GM23338 (cell line): Measurements from ENCODE around the gene MAP2K6. TPM values are rescaled to one million over a fixed set of nuclear protein-coding genes. Genes with fewer than 3 reads are reported as not detected.

Experiments
- ATAC-seq: fragments of 200-7000 bp; cut with Tn5 transposase; 3 replicates; pipeline ENCODE4 v1.9.1; 2020
- DNase-seq: peaks from one replicate; pipeline ENCODE4 v3.0.0-alpha.2; 2015; ENCODE audit warnings: low spot score
- H2AFZ ChIP-seq: fragments of 200-600 bp; sonication (generic); 2 replicates; pipeline ENCODE4 v1.8.0; 2016; ENCODE audit warnings: antibody characterized with exemption, mild to moderate bottlenecking, moderate library complexity
- H3F3A ChIP-seq: fragments of 200-600 bp; sonication (generic); replicated peaks from 2 replicates; pipeline ENCODE4 v1.8.0; 2017; ENCODE audit warnings: antibody characterized with exemption, mixed run types, low read depth
- H3K27ac ChIP-seq: fragments of 200-600 bp; sonication (generic); 2 replicates; pipeline ENCODE4 v1.6.1; 2016; ENCODE audit warnings: low read depth
- H3K27me3 ChIP-seq: fragments of 200-600 bp; sonication (generic); 2 replicates; pipeline ENCODE4 v1.8.0; 2016; ENCODE audit warnings: mild to moderate bottlenecking, mixed run types, moderate library complexity; ENCODE audit not compliant: insufficient read depth
- H3K36me3 ChIP-seq: fragments of 200-600 bp; sonication (generic); 2 replicates; pipeline ENCODE4 v1.8.0; 2016; ENCODE audit warnings: mild to moderate bottlenecking; ENCODE audit not compliant: insufficient read depth
- H3K4me1 ChIP-seq: fragments of 200-600 bp; sonication (generic); 2 replicates; pipeline ENCODE4 v1.8.0; 2016; ENCODE audit warnings: mild to moderate bottlenecking, moderate library complexity; ENCODE audit not compliant: insufficient read depth
- H3K4me2 ChIP-seq: fragments of 200-600 bp; sonication (generic); 2 replicates; pipeline ENCODE4 v1.7.1; 2017; ENCODE audit warnings: mixed run types
- H3K4me3 ChIP-seq: fragments of 200-600 bp; sonication (generic); 2 replicates; pipeline ENCODE4 v1.6.1; 2016; ENCODE audit warnings: mixed run types
- H3K79me2 ChIP-seq: fragments of 200-600 bp; sonication (generic); replicated peaks from 2 replicates; pipeline ENCODE4 v1.8.0; 2017; ENCODE audit warnings: mild to moderate bottlenecking; ENCODE audit not compliant: insufficient read depth
- H3K9me2 ChIP-seq: fragments of 200-600 bp; sonication (generic); 2 replicates; pipeline ENCODE4 v1.8.0; 2017; ENCODE audit not compliant: insufficient read depth
- H4K20me1 ChIP-seq: fragments of 200-600 bp; sonication (generic); replicated peaks from 2 replicates; pipeline ENCODE4 v1.8.0; 2017; ENCODE audit warnings: mild to moderate bottlenecking; ENCODE audit not compliant: insufficient read depth
- H3K27ac Mint-ChIP-seq: 2 replicates; pipeline ENCODE4 v1.8.0; 2020; ENCODE audit warnings: inconsistent platforms, mild to moderate bottlenecking, moderate library complexity, mixed read lengths
- H3K27me3 Mint-ChIP-seq: 3 replicates; pipeline ENCODE4 v1.8.0; 2022; ENCODE audit warnings: low read depth, mild to moderate bottlenecking, moderate library complexity, mixed read lengths, inconsistent platforms; ENCODE audit not compliant: insufficient read depth, poor library complexity
- H3K36me3 Mint-ChIP-seq: 3 replicates; pipeline ENCODE4 v1.8.0; 2021; ENCODE audit warnings: low read depth, mild to moderate bottlenecking, inconsistent platforms, moderate library complexity, mixed read lengths
- H3K4me1 Mint-ChIP-seq: 3 replicates; pipeline ENCODE4 v1.8.0; 2020; ENCODE audit warnings: mild to moderate bottlenecking, inconsistent platforms, mixed read lengths
- H3K4me3 Mint-ChIP-seq: 3 replicates; pipeline ENCODE4 v1.8.0; 2021; ENCODE audit warnings: moderate library complexity, mild to moderate bottlenecking, inconsistent platforms, mixed read lengths
- H3K9me3 Mint-ChIP-seq: 3 replicates; pipeline ENCODE4 v1.8.0; 2020; ENCODE audit warnings: moderate library complexity, mild to moderate bottlenecking, inconsistent platforms, mixed read lengths
- CTCF ChIP-seq, 2 experiments: fragments of 200-600 bp in 1 of 2; sonication (generic) in 1 of 2; conservative IDR thresholded peaks; 2 replicates each; pipeline versions ENCODE4 v1.5.1 to v1.6.1; 2016 to 2017; ENCODE audit warnings: antibody characterized with exemption in 2 of 2, low read depth in 2 of 2, mild to moderate bottlenecking in 2 of 2, moderate library complexity in 1 of 2
- EZH2 ChIP-seq: fragments of 200-600 bp; sonication (generic); IDR thresholded peaks from one replicate; pipeline ENCODE4 v1.8.0; 2017; ENCODE audit warnings: antibody characterized with exemption, mild to moderate bottlenecking, low read depth; ENCODE audit not compliant: unreplicated experiment
- NANOG ChIP-seq: IDR thresholded peaks from 2 replicates; pipeline ENCODE4 v1.6.1; 2016; ENCODE audit warnings: antibody characterized with exemption, borderline replicate concordance
- STAT1 ChIP-seq: IDR thresholded peaks from one replicate; pipeline ENCODE4 v1.6.1; 2016; ENCODE audit warnings: antibody characterized with exemption; ENCODE audit not compliant: unreplicated experiment
- ZNF331 ChIP-seq: fragments of 250-450 bp; sonication (Bioruptor Pico); IDR thresholded peaks from 2 replicates; pipeline ENCODE4 v1.5.0; 2020; ENCODE audit warnings: low read depth, mild to moderate bottlenecking, moderate library complexity
- ZNF462 ChIP-seq: fragments of 250-450 bp; sonication (Bioruptor Pico); IDR thresholded peaks from 2 replicates; pipeline ENCODE4 v1.5.0; 2020; ENCODE audit warnings: mild to moderate bottlenecking, moderate library complexity
- polyA plus RNA-seq: library from polyadenylated mRNA; unstranded; fragments of >200 nt; fragmentation: Nextera tagmentation; extraction: Ambion mirVana; gene quantifications from 2 replicates; pipeline ENCODE4 v1.2.1, GENCODE V29; 2016
- total RNA-seq: library from RNA; depleted of rRNA; stranded (reverse); fragments of >200 nt; shearing (Covaris generic); gene quantifications from 2 replicates; pipeline ENCODE4 v1.2.3, GENCODE V29; 2014

Gene MAP2K6
- total and polyA plus RNA-seq, 2 experiments from 2014 or later: 26.3 to 31.1 TPM

- peak overlapping the region; percentile 45; the same call in 1 of the 2 replicates for H3K27ac Mint-ChIP-seq
- H3K27me3 ChIP-seq: no peaks in the 10 kb centered on the region
- TF ChIP-seq ZNF331: no peak
- TF ChIP-seq STAT1: no peak
- no peak for TF ChIP-seq ZNF462 (CRISPR knock-in tag)
- TF ChIP-seq CTCF (conservative IDR thresholded peaks at IDR 0.05; ENCODE audit: low read depth in 2 of 2): no peak
- no peak for TF ChIP-seq NANOG
- TF ChIP-seq EZH2: no peak
- H3K4me3 Mint-ChIP-seq: no peak overlapping the region
- no peaks in the 10 kb centered on the region for H3F3A ChIP-seq
- H3K9me3 Mint-ChIP-seq: no peaks in the 10 kb centered on the region; the same call in 2 of the 3 replicates
- ATAC-seq (peak; percentile 62), DNase-seq (peak; percentile 64)
- H3K4me1 Mint-ChIP-seq: peaks cover 47% of the 10 kb centered on the region
- no peaks in the 10 kb centered on the region for H3K36me3 ChIP-seq
- peaks cover 5% of the 10 kb centered on the region; the same call in 1 of the 2 replicates for H3K9me2 ChIP-seq
- peaks cover 5% of the 10 kb centered on the region for H3K27me3 Mint-ChIP-seq
- no peak overlapping the region for H2AFZ ChIP-seq
- H3K4me3 ChIP-seq: no peak overlapping the region
- peak overlapping the region; percentile 63 for H3K4me2 ChIP-seq
- peak overlapping the region; percentile 97 for H3K27ac ChIP-seq
- H4K20me1 ChIP-seq: no peaks in the 10 kb centered on the region
- H3K36me3 Mint-ChIP-seq: peaks cover 10% of the 10 kb centered on the region; the same call in 2 of the 3 replicates
- H3K79me2 ChIP-seq: peaks cover 87% of the 10 kb centered on the region
- peaks cover 60% of the 10 kb centered on the region for H3K4me1 ChIP-seq
These were observed 21.6 kb downstream of the MAP2K6 start for GRCh38 chr17:69435971-69436696.
